ENCODE results near the gene CLCN6. TPM values are rescaled to one million over a fixed set of nuclear protein-coding genes. Genes with fewer than 3 reads are reported as not detected.

The CLCN6 gene
- total RNA-seq, 2 experiments from 2014 or later, result 9.6 to 13.3 TPM

DNA sequence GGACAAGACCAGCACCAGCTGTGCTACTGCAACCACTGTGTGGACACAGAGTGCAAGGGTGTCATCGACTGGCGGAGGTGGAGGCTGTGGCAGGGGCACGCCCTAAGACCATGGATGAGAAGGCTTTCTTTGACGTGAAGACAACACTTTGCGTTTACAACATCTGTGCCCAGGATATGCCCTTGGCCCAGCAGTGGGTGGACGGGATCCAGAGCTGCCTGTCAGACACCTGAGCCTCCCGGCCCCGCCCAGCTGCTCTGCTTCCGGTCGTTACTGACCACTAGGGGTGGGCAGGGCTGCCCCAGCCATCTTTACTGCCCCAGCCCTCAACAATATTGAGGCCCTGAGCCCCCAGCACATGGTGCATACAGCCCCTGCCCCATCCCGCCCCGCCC, 74.2 kb downstream of the CLCN6 start:
- H3K4me1 Mint-ChIP-seq, result no peaks in the 10 kb centered on the region
- DNase-seq, result no peak
- no peaks in the 10 kb centered on the region for H3K9me3 Mint-ChIP-seq
- no peaks in the 10 kb centered on the region for H3K36me3 Mint-ChIP-seq
- H3K4me3 Mint-ChIP-seq, result no peak overlapping the region
- H3K27ac Mint-ChIP-seq, result no peak overlapping the region
- H3K27me3 Mint-ChIP-seq, result peaks cover 2% of the 10 kb centered on the region

DNA sequence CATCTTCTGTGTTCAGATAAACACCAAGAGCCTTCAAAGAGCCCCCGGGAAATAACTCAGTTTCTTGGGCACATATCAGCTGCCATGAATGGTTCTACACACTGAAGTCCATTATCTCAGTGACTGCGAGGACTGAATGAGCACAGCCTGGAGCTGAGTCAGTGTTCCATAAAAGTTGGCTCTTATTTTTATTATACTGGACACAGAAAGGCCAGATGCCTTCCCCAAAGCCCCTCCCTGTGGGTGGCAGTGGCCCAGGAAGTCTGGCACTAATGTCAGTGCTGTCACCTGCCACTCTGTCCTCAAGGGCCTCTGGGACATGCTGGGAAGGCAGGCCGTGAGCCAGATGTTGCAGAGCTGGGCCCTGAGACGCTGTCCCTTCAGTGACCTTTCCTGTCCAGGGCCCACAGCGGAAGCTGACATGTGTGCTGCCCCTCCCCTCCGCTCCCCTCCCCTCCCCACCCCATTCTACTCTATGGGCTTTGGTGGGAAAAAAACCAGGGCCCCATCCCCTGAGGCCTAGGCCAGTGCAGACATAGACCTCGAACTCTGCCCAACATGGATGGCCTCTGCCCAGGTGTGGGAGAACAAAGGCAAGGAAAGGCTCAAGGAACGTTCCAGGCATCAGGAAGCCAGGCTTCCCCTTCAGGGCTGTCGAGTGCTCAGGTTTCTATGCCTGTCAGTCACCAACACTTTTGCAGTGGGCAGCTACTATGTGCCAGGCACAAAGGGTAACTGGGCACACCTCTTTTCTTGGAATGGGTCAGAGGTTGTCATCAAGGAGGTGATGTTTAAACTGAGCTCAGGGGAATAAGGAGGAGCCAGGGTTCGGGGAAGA, 75.1 kb downstream of the CLCN6 start:
- H3K36me3 Mint-ChIP-seq, result no peaks in the 10 kb centered on the region
- no peak for DNase-seq
- no peak overlapping the region for H3K27ac Mint-ChIP-seq
- H3K4me1 Mint-ChIP-seq, result no peaks in the 10 kb centered on the region
- peaks cover 3% of the 10 kb centered on the region for H3K27me3 Mint-ChIP-seq
- no peaks in the 10 kb centered on the region for H3K9me3 Mint-ChIP-seq
- no peak overlapping the region for H3K4me3 Mint-ChIP-seq

DNA sequence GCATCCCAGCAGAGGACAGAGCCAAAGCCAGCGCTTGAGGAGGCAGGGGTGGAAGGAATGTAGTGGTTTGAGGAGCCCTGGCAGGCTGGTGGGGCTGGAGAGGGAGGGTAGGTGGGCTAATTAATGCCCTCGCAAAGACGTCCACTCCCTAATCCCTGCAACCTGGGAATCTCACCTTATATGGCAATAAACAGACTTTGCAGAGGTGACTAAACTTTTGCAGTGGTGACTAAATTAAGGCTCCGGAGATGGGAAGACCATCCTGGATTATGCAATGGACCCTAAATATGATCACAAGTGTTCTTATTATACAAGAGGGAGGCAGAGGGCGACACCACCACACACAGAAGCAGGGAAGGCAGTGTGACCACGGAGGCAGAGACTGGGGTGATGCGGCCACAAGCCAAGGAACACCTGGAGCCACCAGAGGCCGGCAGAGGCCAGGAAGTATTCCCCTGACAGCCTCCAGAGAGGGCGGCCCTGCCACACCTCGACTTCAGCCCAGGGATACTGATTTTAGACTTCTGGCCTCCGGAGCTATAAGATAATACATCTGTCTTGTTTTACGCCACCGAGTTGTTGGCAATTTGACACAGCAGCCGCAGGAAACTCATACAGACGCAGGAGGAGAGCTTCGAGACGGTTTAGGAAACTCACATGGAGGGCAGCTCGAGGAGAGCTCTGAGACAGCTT, 75.9 kb downstream of the CLCN6 start:
- Mint-ChIP-seq H3K27ac (no peak overlapping the region), H3K9me3 (no peaks in the 10 kb centered on the region), H3K27me3 (peaks cover 4% of the 10 kb centered on the region), H3K4me3 (no peak overlapping the region), H3K36me3 (no peaks in the 10 kb centered on the region), H3K4me1 (no peaks in the 10 kb centered on the region)
- DNase-seq, result no peak

DNA sequence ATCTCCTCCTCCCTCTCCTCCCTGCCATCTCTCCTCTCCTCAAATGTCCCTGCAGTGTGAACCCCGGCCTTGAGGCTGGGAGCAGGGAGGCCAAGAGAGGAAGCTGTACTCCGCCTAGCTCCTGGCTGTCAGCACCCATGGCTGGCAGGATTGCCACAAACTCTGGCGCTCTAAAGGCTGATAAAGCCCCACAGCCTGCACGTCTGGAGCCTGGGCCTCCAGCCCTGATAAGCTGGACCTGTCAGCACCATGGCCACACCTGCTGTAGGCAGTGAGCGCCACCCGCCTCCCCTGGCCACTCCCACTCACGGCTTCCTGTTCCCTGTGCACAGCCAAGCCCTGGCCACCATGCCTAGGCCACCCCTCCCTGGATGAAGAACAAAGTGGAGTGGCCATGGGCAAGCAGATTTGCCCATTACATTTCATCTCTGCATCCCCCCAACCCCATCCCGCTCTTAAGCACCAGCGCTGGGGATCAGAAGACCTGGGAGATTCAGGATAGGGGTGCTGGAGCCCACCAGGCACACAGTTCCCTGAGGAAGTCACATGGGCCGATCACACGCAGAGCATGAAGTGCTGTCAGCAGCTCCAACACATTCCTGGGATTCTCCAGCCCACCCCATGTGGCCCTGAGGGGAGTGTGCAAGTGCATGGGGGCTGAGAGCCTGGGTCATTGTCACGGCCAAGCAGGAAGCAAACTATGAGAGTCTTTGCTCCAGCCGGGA, 77.0 kb downstream of the CLCN6 start:
- DNase-seq, result no peak
- no peaks in the 10 kb centered on the region for H3K36me3 Mint-ChIP-seq
- peaks cover 7% of the 10 kb centered on the region for H3K27me3 Mint-ChIP-seq
- H3K9me3 Mint-ChIP-seq, result no peaks in the 10 kb centered on the region
- H3K4me1 Mint-ChIP-seq, result no peaks in the 10 kb centered on the region
- H3K4me3 Mint-ChIP-seq, result no peak overlapping the region
- H3K27ac Mint-ChIP-seq, result no peak overlapping the region

DNA sequence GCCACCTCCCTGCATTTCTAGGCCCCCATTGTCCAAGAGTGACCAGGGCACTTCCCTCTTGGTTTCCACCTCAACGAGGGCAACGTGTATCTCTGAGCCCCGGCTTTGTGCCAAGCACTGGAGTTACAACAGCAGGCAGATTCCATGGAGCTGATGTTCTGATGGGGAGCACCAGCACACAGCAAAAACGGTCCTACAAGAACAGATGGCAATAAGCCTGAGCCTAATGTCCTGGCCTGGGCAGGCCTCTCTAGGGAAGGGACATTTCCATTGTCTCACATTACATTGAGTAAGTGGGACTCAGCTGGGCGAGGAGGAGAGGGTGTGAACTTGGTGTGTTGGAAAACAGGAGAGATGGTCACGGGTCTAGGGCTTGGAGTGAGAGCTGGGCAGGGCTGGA, 79.9 kb downstream of the CLCN6 start:
- Mint-ChIP-seq H3K4me1 (no peaks in the 10 kb centered on the region), H3K9me3 (no peaks in the 10 kb centered on the region), H3K27ac (no peak overlapping the region), H3K36me3 (no peaks in the 10 kb centered on the region), H3K4me3 (no peak overlapping the region), H3K27me3 (peaks cover 7% of the 10 kb centered on the region)
- DNase-seq, result no peak

DNA sequence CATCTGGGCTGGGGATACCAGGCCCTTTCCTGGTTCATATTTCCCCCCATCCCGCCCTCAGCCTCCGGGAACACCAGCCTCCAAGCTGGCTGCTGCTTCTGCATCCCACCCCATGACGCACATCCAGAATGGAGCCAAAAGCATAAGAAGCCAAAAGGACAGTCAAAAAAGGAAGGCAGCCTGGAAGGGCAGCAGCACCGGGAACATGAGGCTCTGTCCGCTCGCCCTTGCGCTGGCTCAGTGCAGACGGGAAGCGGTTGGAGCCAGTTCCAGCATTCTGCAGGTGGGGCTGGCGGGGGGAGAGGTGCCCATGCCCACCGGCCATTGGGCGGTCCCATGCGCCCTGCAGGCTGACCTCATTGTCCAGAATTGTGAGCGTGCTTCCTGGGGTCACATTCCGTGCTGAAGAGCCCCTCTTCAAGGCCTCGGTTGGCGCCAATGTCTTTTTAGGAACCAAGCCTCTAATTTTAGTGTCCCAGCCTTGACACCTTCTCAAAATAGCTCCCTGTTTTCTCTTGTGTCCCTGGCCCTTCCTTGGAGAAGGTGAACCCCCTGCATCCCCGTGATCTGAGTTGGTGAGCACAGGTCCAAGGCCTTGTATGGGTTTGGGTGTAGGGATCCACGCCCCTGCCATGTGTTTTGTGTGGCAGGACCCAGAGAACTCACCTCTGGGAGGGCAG, 81.1 kb downstream of the CLCN6 start:
- Mint-ChIP-seq H3K36me3 (no peaks in the 10 kb centered on the region), H3K27ac (no peak overlapping the region), H3K9me3 (no peaks in the 10 kb centered on the region), H3K4me1 (no peaks in the 10 kb centered on the region), H3K27me3 (peaks cover 7% of the 10 kb centered on the region), H3K4me3 (no peak overlapping the region)
- no peak for DNase-seq

DNA sequence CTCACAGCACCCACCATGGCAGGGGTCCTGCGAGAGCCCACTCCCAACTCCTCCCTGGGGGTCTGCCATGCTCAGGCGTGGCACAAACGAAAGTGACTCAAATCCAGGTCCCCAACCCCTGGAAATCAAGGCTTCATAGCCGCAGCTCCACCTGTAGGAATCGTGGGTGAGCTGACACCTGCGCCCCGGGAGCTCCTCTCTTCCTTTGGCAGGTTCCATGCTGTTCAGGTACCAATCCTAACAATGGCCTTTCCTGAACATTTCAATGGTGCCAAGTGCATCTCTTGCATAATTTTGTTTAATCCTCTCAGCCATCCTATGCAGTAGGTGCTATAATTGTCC, 81.6 kb downstream of the CLCN6 start:
- Mint-ChIP-seq H3K27ac (no peak overlapping the region), H3K4me1 (no peaks in the 10 kb centered on the region), H3K36me3 (no peaks in the 10 kb centered on the region), H3K4me3 (no peak overlapping the region), H3K27me3 (peaks cover 7% of the 10 kb centered on the region), H3K9me3 (no peaks in the 10 kb centered on the region)
- DNase-seq, result no peak

DNA sequence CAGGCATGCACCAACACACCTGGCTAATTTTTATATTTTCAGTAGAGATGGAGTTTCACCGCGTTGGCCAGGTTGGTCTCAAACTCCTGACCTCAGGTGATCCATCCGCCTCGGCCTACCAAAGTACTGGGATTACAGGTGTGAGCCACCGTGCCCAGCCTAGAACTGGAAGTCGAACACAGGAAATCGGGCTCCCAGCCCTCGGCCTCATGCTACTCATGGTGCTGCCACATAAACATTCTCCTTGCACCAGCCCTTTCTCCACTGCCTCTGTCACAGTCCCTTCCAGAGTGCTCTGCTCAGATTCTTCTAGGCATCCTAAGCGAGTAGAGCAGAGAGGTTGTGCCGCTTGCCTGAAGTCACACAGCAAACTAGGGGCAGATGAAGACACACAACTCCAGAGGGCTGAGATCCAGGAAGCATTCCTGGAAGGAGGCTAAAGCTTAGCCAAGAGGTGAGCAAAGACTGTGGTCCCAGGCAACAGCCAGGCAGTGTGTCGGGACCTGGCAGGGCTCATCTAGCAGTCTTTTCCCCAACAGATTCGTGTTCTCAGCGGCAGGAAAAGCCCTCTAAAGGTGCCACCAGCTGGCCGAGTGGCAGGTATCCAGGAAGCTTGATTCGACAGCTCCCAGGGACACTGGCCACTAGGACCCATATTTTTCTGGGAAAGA, 82.3 kb downstream of the CLCN6 start:
- H3K27ac Mint-ChIP-seq, result no peak overlapping the region
- no peaks in the 10 kb centered on the region for H3K36me3 Mint-ChIP-seq
- DNase-seq, result no peak
- H3K27me3 Mint-ChIP-seq, result peaks cover 7% of the 10 kb centered on the region
- H3K4me1 Mint-ChIP-seq, result no peaks in the 10 kb centered on the region
- no peaks in the 10 kb centered on the region for H3K9me3 Mint-ChIP-seq
- H3K4me3 Mint-ChIP-seq, result no peak overlapping the region

DNA sequence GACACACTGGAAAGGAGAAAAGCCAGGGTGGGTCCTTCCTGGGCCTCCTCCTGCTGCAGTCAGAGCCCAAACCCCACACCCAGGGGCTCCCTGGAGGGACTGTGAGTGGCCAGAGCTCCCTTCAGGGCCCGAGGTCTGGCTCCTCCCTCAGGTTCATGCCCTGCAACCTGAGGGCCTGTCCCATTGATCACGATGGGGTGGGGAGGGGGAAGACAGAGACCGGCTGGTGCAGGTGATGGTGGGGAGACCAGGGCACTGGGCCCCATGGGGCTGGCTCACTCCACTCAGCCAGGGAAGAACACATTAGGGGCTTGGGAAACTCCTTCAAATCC, 82.9 kb downstream of the CLCN6 start:
- Mint-ChIP-seq H3K4me3 (no peak overlapping the region), H3K27me3 (peaks cover 9% of the 10 kb centered on the region), H3K36me3 (no peaks in the 10 kb centered on the region)

DNA sequence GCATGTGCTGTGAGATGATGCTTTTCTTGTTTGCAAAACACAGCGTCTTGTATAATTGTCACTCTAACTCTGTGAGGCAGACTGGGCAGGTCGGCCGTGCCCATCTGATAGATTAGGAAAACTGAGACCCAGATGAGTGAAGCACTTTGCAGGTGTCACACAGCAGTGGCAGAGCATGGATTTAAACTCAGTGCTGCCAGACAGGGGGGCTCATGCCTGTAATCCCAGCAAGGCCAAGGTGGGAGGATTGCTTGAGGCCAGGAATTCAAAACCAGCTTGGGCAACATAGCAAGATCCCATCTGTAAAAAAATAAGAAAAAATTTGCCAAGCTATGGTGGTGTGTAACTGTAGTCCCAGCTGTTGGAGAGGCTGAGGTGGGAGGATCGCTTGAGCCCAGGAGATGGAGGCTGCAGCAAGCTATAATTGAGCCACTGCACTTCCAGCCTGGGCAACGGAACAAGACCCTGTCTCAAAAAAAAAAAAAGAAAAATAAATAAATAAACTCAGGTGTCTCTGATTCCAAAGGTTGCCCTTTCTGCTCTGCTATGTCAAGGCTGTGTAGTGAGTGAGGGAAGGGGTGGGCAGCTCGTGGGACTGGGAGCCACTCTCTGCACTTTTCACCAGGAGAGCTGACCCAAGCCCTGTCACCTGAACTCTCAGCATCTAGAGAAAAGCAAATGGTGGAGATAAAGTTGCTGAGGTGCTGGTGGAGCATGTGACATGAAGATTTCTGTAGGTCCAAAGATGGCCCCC, 85.6 kb downstream of the CLCN6 start:
- Mint-ChIP-seq H3K27ac (no peak overlapping the region), H3K27me3 (peaks cover 19% of the 10 kb centered on the region), H3K4me1 (no peaks in the 10 kb centered on the region)

More for the DNA sequence above, 82.9 kb downstream of the CLCN6 start:
- H3K9me3 Mint-ChIP-seq, result no peaks in the 10 kb centered on the region
- H3K27ac Mint-ChIP-seq, result no peak overlapping the region
- H3K4me1 Mint-ChIP-seq, result no peaks in the 10 kb centered on the region
- no peak for DNase-seq

More for the DNA sequence above, 85.6 kb downstream of the CLCN6 start:
- Mint-ChIP-seq H3K4me3 (no peak overlapping the region), H3K9me3 (no peaks in the 10 kb centered on the region), H3K36me3 (no peaks in the 10 kb centered on the region)
- DNase-seq, result no peak

Other genes with a start within 250 kb of the CLCN6 start
- gene FBXO2, start 151.8 kb upstream of the CLCN6 start, total RNA-seq, result 1 to 10 TPM; 1.5 to 1.7 TPM
- 10 to 100 TPM; 14.4 to 15.9 TPM for gene FBXO44, start 151.3 kb upstream of the CLCN6 start, total RNA-seq
- 10 to 100 TPM; 15.5 to 16.8 TPM for gene FBXO6, start 142.0 kb upstream of the CLCN6 start, total RNA-seq
- 10 to 100 TPM; 71.9 to 72.1 TPM for gene MAD2L2, start 125.0 kb upstream of the CLCN6 start, total RNA-seq
- under 1 TPM; 0.08 to 0.16 TPM for gene DRAXIN, start 114.5 kb upstream of the CLCN6 start, total RNA-seq
- gene AGTRAP, start 70.1 kb upstream of the CLCN6 start, total RNA-seq, result 10 to 100 TPM; 10.2 to 11.0 TPM
- not detected for gene C1orf167, start 44.0 kb upstream of the CLCN6 start, total RNA-seq
- gene MTHFR, start 227 bp upstream of the CLCN6 start, total RNA-seq, result 10 to 100 TPM; 11.0 to 12.2 TPM
- gene NPPA, start 41.6 kb downstream of the CLCN6 start, total RNA-seq, result not detected
- gene NPPB, start 52.8 kb downstream of the CLCN6 start, total RNA-seq, result not detected
- 10 to 100 TPM; 27.5 to 30.1 TPM for gene KIAA2013, start 120.2 kb downstream of the CLCN6 start, total RNA-seq
- gene PLOD1, start 128.5 kb downstream of the CLCN6 start, total RNA-seq, result 10 to 100 TPM; 21.9 to 22.5 TPM
- gene MFN2, start 174.3 kb downstream of the CLCN6 start, total RNA-seq, result 10 to 100 TPM; 78.1 to 84.2 TPM
- gene MIIP, start 213.3 kb downstream of the CLCN6 start, total RNA-seq, result 10 to 100 TPM; 21.0 to 22.2 TPM

Measured in activated naive CD8-positive, alpha-beta T cell treated with anti-CD3 and anti-CD28 coated beads for 36 hours (primary cell).